Smooth muscle cell (in vitro differentiated cells): Measurements from ENCODE around the gene HSPB7. TPM values are rescaled to one million over a fixed set of nuclear protein-coding genes. Genes with fewer than 3 reads are reported as not detected.
"Not testable (repeated sequence)": the region's sequence is repeated elsewhere in the genome, so short reads cannot be mapped to it uniquely, and the experiment has no call there.

ENCODE experiments used
- DNase-seq: peaks from one replicate; lab custom pipeline; 2025; ENCODE audit not compliant: unreplicated experiment; lab: John Stamatoyannopoulos, UW
- H2AFZ ChIP-seq: fragments of 200-600 bp; sonication (generic); 2 replicates; pipeline ENCODE4 v1.6.0; 2016; ENCODE audit warnings: antibody characterized with exemption, low read depth, mild to moderate bottlenecking
- H3F3A ChIP-seq: fragments of 200-600 bp; sonication (generic); 2 replicates; pipeline ENCODE4 v1.6.0; 2017; ENCODE audit warnings: antibody characterized with exemption, low read depth
- H3K27ac ChIP-seq: fragments of 200-600 bp; sonication (generic); 2 replicates; pipeline ENCODE4 v1.5.1; 2016; ENCODE audit warnings: low read depth, mild to moderate bottlenecking
- H3K27me3 ChIP-seq: fragments of 200-600 bp; sonication (generic); 2 replicates; pipeline ENCODE4 v1.6.1; 2016; ENCODE audit warnings: low read depth, mild to moderate bottlenecking
- H3K36me3 ChIP-seq: fragments of 200-600 bp; sonication (generic); 2 replicates; pipeline ENCODE4 v1.5.1; 2016; ENCODE audit warnings: low read depth
- H3K4me1 ChIP-seq: fragments of 200-600 bp; sonication (generic); 2 replicates; pipeline ENCODE4 v1.5.1; 2016; ENCODE audit warnings: low read depth
- H3K4me2 ChIP-seq: fragments of 200-600 bp; sonication (generic); 2 replicates; pipeline ENCODE4 v1.6.0; 2016; ENCODE audit warnings: mild to moderate bottlenecking
- H3K4me3 ChIP-seq: fragments of 200-600 bp; sonication (generic); 2 replicates; pipeline ENCODE4 v1.5.1; 2016; ENCODE audit warnings: mild to moderate bottlenecking
- H3K79me2 ChIP-seq: fragments of 200-600 bp; sonication (generic); 2 replicates; pipeline ENCODE4 v1.6.0; 2016; ENCODE audit warnings: low read depth, mild to moderate bottlenecking
- H3K9ac ChIP-seq: fragments of 200-600 bp; sonication (generic); 2 replicates; pipeline ENCODE4 v1.6.0; 2016; ENCODE audit warnings: low read depth
- H3K9me3 ChIP-seq: fragments of 200-600 bp; sonication (generic); replicated peaks from 2 replicates; pipeline ENCODE4 v1.5.1; 2016; ENCODE audit warnings: low read depth
- H4K20me1 ChIP-seq: fragments of 200-600 bp; sonication (generic); 2 replicates; pipeline ENCODE4 v1.6.0; 2016; ENCODE audit warnings: low read depth
- WGBS: methylation state at CpG from one replicate; pipeline ENCODE4 v1.1.7; 2016; ENCODE audit warnings: low lambda C conversion rate; 5-methylcytosine and 5-hydroxymethylcytosine counted together
- polyA plus RNA-seq: library from polyadenylated mRNA; unstranded; fragments of >200 nt; fragmentation: Nextera tagmentation; extraction: Ambion mirVana; gene quantifications from 2 replicates; pipeline ENCODE4 v1.2.1, GENCODE V29; 2016
- total RNA-seq: library from RNA; depleted of rRNA; stranded (reverse); fragments of >200 nt; gene quantifications from 2 replicates; pipeline ENCODE4 v1.2.3, GENCODE V29; 2014
- TF ChIP-seq, protein P1 (sequence below): fragments of 200-600 bp; sonication (generic); IDR thresholded peaks from 2 replicates; pipeline ENCODE4 v1.5.1; 2017; ENCODE audit warnings: borderline replicate concordance, mild to moderate bottlenecking, antibody characterized with exemption; ENCODE audit not compliant: insufficient read depth, poor library complexity, severe bottlenecking

The HSPB7 gene
- total and polyA plus RNA-seq, 2 experiments from 2014 or later: 23.0 to 80.5 TPM

DNA sequence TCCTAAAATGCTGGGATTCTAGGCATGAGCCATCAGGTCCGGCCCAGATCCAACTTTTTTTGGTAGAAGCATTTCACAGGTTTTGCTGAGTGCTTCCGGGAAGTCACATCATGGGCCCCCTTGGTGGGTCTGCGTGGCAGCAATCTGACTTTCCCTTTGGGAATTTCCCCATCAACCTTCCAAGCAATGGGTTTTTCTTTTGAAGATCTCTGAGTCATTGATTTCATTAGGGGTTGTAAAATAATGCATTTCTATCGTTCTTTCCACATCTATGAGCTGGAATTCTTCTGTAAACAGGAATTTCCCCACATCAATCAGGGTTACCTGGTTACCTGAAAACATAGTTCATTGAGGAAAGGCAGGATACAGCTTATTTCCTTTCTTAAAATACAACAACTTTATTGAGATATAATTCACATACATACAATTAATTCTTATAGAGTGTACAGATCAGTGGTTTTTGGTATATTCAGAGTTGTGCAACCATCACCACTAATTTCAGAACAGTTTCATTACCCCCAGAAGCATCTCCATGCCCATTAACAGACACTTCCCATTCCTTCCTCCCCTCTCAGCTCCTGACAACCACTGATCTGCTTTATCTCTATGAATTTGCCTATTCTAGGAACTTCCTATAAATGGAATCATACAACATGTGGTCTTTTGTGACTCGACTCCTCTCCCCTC, 32.1 kb downstream of the HSPB7 start:
- H2AFZ ChIP-seq: no peak overlapping the region
- TF ChIP-seq, protein P1, sequence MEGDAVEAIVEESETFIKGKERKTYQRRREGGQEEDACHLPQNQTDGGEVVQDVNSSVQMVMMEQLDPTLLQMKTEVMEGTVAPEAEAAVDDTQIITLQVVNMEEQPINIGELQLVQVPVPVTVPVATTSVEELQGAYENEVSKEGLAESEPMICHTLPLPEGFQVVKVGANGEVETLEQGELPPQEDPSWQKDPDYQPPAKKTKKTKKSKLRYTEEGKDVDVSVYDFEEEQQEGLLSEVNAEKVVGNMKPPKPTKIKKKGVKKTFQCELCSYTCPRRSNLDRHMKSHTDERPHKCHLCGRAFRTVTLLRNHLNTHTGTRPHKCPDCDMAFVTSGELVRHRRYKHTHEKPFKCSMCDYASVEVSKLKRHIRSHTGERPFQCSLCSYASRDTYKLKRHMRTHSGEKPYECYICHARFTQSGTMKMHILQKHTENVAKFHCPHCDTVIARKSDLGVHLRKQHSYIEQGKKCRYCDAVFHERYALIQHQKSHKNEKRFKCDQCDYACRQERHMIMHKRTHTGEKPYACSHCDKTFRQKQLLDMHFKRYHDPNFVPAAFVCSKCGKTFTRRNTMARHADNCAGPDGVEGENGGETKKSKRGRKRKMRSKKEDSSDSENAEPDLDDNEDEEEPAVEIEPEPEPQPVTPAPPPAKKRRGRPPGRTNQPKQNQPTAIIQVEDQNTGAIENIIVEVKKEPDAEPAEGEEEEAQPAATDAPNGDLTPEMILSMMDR: no peak
- H3K79me2 ChIP-seq: no peaks in the 10 kb centered on the region
- H3K9ac ChIP-seq: no peak overlapping the region
- no peaks in the 10 kb centered on the region for H4K20me1 ChIP-seq
- no peak for DNase-seq
- H3K36me3 ChIP-seq: no peaks in the 10 kb centered on the region
- H3F3A ChIP-seq: no peaks in the 10 kb centered on the region
- H3K4me3 ChIP-seq: no peak overlapping the region
- H3K27ac ChIP-seq: no peak overlapping the region
- no peak overlapping the region for H3K4me2 ChIP-seq
- no peaks in the 10 kb centered on the region for H3K4me1 ChIP-seq
- no peaks in the 10 kb centered on the region for H3K27me3 ChIP-seq
- no peaks in the 10 kb centered on the region for H3K9me3 ChIP-seq
- WGBS: 56% methylated on average over 5 of the region's 5 CpGs

DNA sequence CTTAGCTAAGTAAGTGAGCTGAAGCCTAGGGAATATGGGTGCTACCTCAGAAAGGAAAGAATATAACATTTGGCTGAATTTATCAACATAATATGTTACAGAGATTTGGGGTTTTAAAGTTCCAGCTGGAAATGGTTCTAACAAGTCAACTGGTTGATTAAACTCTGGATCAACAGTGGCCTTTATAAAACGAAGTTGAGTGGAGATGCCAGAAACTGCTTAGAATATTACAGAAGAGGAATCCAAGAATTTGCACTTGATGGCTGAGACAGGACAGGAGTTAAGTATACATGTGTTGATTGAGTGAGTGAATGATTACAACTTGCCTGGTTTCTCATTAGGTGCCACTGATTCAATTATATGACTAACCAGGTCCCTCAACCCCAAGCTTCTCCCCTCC, 34.6 kb downstream of the HSPB7 start:
- TF ChIP-seq, protein P1: no peak

DNA sequence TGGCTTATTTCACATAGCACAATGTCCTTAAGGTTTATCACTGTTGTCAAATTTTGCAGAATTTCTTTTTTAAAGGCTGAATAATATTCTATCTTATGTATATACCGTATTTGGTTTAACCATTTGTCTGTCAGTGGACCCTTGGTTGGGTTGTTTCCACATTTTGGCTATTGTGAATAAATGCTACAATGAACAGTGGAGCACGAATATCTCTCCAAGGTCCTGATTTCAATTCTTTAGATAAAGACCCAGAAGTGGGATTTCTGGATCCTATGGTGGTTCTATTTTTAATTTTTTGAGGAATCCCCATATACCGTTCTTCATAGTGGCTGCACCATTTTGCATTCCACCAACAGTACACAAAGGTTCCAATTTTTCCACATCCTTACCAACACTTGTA, 36.2 kb downstream of the HSPB7 start:
- no peak overlapping the region for H2AFZ ChIP-seq
- H3K9ac ChIP-seq: no peak overlapping the region
- H3K4me3 ChIP-seq: no peak overlapping the region
- H3K36me3 ChIP-seq: no peaks in the 10 kb centered on the region
- TF ChIP-seq, protein P1: no peak
- no peaks in the 10 kb centered on the region for H3F3A ChIP-seq
- WGBS: 91% methylated on average over 3 of the region's 3 CpGs
- no peaks in the 10 kb centered on the region for H3K9me3 ChIP-seq
- no peak for DNase-seq
- H3K4me2 ChIP-seq: no peak overlapping the region
- no peaks in the 10 kb centered on the region for H3K79me2 ChIP-seq
- no peak overlapping the region for H3K27ac ChIP-seq
- H3K27me3 ChIP-seq: no peaks in the 10 kb centered on the region
- no peaks in the 10 kb centered on the region for H4K20me1 ChIP-seq
- no peaks in the 10 kb centered on the region for H3K4me1 ChIP-seq

More for the DNA sequence above, 34.6 kb downstream of the HSPB7 start:
- WGBS: 58% methylated on average over 1 of the region's 1 CpG
- Histone ChIP-seq H3K9me3 (no peaks in the 10 kb centered on the region), H2AFZ (no peak overlapping the region), H3K4me1 (no peaks in the 10 kb centered on the region), H3K27me3 (no peaks in the 10 kb centered on the region), H3K9ac (no peak overlapping the region), H3K4me2 (no peak overlapping the region), H3K79me2 (no peaks in the 10 kb centered on the region), H3F3A (no peaks in the 10 kb centered on the region), H3K36me3 (no peaks in the 10 kb centered on the region), H3K27ac (no peak overlapping the region), H3K4me3 (no peak overlapping the region), H4K20me1 (no peaks in the 10 kb centered on the region)
- no peak for DNase-seq

DNA sequence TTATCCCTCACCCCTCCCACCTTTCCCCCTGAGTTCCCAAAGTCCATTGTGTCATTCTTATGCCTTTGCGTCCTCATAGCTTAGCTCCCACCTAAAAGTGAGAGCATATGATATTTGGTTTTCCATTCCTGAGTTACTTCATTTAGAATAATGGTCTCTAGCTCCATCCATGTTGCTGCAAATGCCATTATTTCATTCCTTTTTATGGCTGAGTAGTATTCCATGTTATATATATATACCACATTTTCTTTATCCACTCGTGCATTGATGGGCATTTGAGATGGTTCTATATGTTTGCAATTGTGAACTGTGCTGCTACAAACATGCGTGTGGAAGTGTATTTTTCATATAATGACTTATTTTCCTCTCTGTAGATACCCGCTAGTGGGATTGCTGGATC, 39.9 kb downstream of the HSPB7 start:
- not testable (repeated sequence) for H3K4me3 ChIP-seq
- peaks cover 20% of the 10 kb centered on the region for H3K79me2 ChIP-seq
- 94% methylated on average over 4 of the region's 4 CpGs for WGBS

More for the DNA sequence above, 39.9 kb downstream of the HSPB7 start:
- H3K36me3 ChIP-seq, H3K9me3 ChIP-seq, H3K27ac ChIP-seq, H3K4me1 ChIP-seq, H2AFZ ChIP-seq, H3K9ac ChIP-seq, DNase-seq, H3K27me3 ChIP-seq, H3K4me2 ChIP-seq, H3F3A ChIP-seq: not testable (repeated sequence)
- H4K20me1 ChIP-seq: peaks cover 20% of the 10 kb centered on the region
